IMR-90 (cell line): ENCODE measurements around the gene CREB3L1. TPM values are rescaled to one million over a fixed set of nuclear protein-coding genes. Genes with fewer than 3 reads are reported as not detected.

Experiments used
- ATAC-seq: fragments of 200-7000 bp; cut with Tn5 transposase; 2 replicates; pipeline ENCODE4 v1.9.1; 2020; ENCODE audit warnings: low read depth, mild to moderate bottlenecking, moderate library complexity
- BruUV-seq: library from RNA; stranded (reverse); fragments of 400-500 nt; replicated peaks from 2 replicates; lab custom pipeline; 2021; lab: Mats Ljungman, UMichigan
- CTCF ChIA-PET: fragments of 300-600 bp; formaldehyde crosslinking; extraction: SDS; loops from one replicate; lab custom pipeline; 2021; ENCODE audit warnings: antibody characterized with exemption; lab: Yijun Ruan, JAX
- POLR2A ChIA-PET: fragments of 300-600 bp; sonication (Branson Sonifier 250); formaldehyde crosslinking; loops from one replicate; lab custom pipeline; 2022; ENCODE audit warnings: antibody characterized with exemption; ENCODE audit not compliant: unreplicated experiment; lab: Charles Lee
- DNase-seq: peaks from one replicate; pipeline ENCODE4 v3.0.0; 2013
- H2AFZ ChIP-seq: replicated peaks from 2 replicates; pipeline ENCODE3; 2013; ENCODE audit warnings: low read length, mild to moderate bottlenecking; ENCODE audit not compliant: poor library complexity
- H2AK5ac ChIP-seq: 2 replicates; pipeline ENCODE4 v1.6.1; 2013; ENCODE audit warnings: low read depth, low read length, inconsistent platforms
- H2AK9ac ChIP-seq: replicated peaks from 2 replicates; pipeline ENCODE3; 2013; ENCODE audit warnings: mild to moderate bottlenecking, low read depth, low read length, moderate library complexity; ENCODE audit not compliant: poor library complexity
- H2BK120ac ChIP-seq: 2 replicates; pipeline ENCODE4 v1.6.1; 2013; ENCODE audit warnings: low read depth, low read length, inconsistent platforms
- H2BK15ac ChIP-seq: 3 replicates; pipeline ENCODE4 v1.6.1; 2013; ENCODE audit warnings: low read depth, low read length, inconsistent platforms
- H2BK20ac ChIP-seq: 2 replicates; pipeline ENCODE4 v1.6.1; 2013; ENCODE audit warnings: low read depth, mild to moderate bottlenecking, inconsistent platforms, low read length, moderate library complexity
- H2BK5ac ChIP-seq: 2 replicates; pipeline ENCODE4 v1.6.1; 2013; ENCODE audit warnings: mild to moderate bottlenecking, low read depth, low read length, inconsistent platforms; ENCODE audit not compliant: poor library complexity, severe bottlenecking
- H3K14ac ChIP-seq: replicated peaks from 2 replicates; pipeline ENCODE4 v1.6.1; 2013; ENCODE audit warnings: low read depth, low read length, inconsistent platforms
- H3K18ac ChIP-seq: 2 replicates; pipeline ENCODE4 v1.6.1; 2013; ENCODE audit warnings: low read depth, low read length, control low read depth
- H3K23ac ChIP-seq: 2 replicates; pipeline ENCODE4 v1.6.1; 2013; ENCODE audit warnings: low read depth, low read length, inconsistent platforms
- H3K27ac ChIP-seq: 2 replicates; pipeline ENCODE4 v1.5.1; 2013; ENCODE audit warnings: mild to moderate bottlenecking, control low read depth, low read length; ENCODE audit not compliant: insufficient read depth
- H3K27me3 ChIP-seq: 2 replicates; pipeline ENCODE4 v1.6.1; 2013; ENCODE audit warnings: low read length; ENCODE audit not compliant: control insufficient read depth, insufficient read depth
- H3K36me3 ChIP-seq: 2 replicates; pipeline ENCODE4 v1.6.1; 2013; ENCODE audit warnings: low read length, mixed read lengths; ENCODE audit not compliant: control insufficient read depth, insufficient read depth
- H3K4ac ChIP-seq: 2 replicates; pipeline ENCODE4 v1.6.1; 2013; ENCODE audit warnings: low read depth, low read length, inconsistent platforms
- H3K4me1 ChIP-seq: 2 replicates; pipeline ENCODE4 v1.6.1; 2013; ENCODE audit warnings: low read length, mixed read lengths; ENCODE audit not compliant: control insufficient read depth, insufficient read depth
- H3K4me2 ChIP-seq: 2 replicates; pipeline ENCODE4 v1.6.1; 2013; ENCODE audit warnings: low read depth, mild to moderate bottlenecking, control low read depth, low read length, moderate library complexity
- H3K4me3 ChIP-seq: 2 replicates; pipeline ENCODE4 v1.5.1; 2013; ENCODE audit warnings: low read depth, mild to moderate bottlenecking, control low read depth, low read length, moderate library complexity; ENCODE audit not compliant: insufficient read depth
- H3K56ac ChIP-seq: 2 replicates; pipeline ENCODE4 v1.6.1; 2013; ENCODE audit warnings: low read length, inconsistent platforms; ENCODE audit not compliant: insufficient read depth; ENCODE audit errors: extremely low read depth
- H3K79me1 ChIP-seq, 2 experiments: 2 replicates each; pipeline ENCODE4 v1.6.1; 2013; ENCODE audit warnings: low read length in 2 of 2, inconsistent platforms in 1 of 2, low read depth in 1 of 2
- H3K9ac ChIP-seq: 2 replicates; pipeline ENCODE4 v1.6.1; 2013; ENCODE audit warnings: low read depth, low read length, control low read depth
- H3K9me1 ChIP-seq: 2 replicates; pipeline ENCODE4 v1.6.1; 2013; ENCODE audit warnings: low read length, inconsistent platforms; ENCODE audit not compliant: insufficient read depth
- H3K9me3 ChIP-seq: 2 replicates; pipeline ENCODE4 v1.6.1; 2013; ENCODE audit warnings: low read length; ENCODE audit not compliant: control insufficient read depth, insufficient read depth
- H4K20me1 ChIP-seq: 2 replicates; pipeline ENCODE4 v1.6.1; 2013; ENCODE audit warnings: low read length, inconsistent platforms; ENCODE audit not compliant: insufficient read depth
- H4K5ac ChIP-seq: 2 replicates; pipeline ENCODE4 v1.6.1; 2013; ENCODE audit warnings: mild to moderate bottlenecking, low read depth, low read length, control low read depth
- H4K8ac ChIP-seq, 2 experiments: 2 replicates each; pipeline ENCODE4 v1.6.1; 2013; ENCODE audit warnings: low read depth in 2 of 2, low read length in 2 of 2, control low read depth in 1 of 2, inconsistent platforms in 1 of 2
- H4K91ac ChIP-seq: 2 replicates; pipeline ENCODE4 v1.6.1; 2013; ENCODE audit warnings: low read depth, low read length, inconsistent platforms; ENCODE audit not compliant: insufficient read depth
- CEBPB ChIP-seq: IDR thresholded peaks from 2 replicates; pipeline ENCODE4 v1.6.1; 2012; ENCODE audit warnings: low read depth, low read length, improper control_type of control experiment
- FOS ChIP-seq: fragments of 150-350 bp; IDR thresholded peaks from 2 replicates; pipeline ENCODE4 v1.6.1; 2016; ENCODE audit warnings: low read depth, low read length
- MXI1 ChIP-seq: IDR thresholded peaks from 2 replicates; pipeline ENCODE4 v1.6.1; 2012; ENCODE audit warnings: low read depth, mild to moderate bottlenecking, low read length, moderate library complexity, borderline replicate concordance
- NFE2L2 ChIP-seq: fragments of 150-350 bp; IDR thresholded peaks from 2 replicates; pipeline ENCODE4 v1.6.1; 2016; ENCODE audit warnings: low read depth, mild to moderate bottlenecking, low read length
- RAD21 ChIP-seq: IDR thresholded peaks from 2 replicates; pipeline ENCODE4 v1.6.1; 2012; ENCODE audit warnings: low read length, improper control_type of control experiment
- RFX5 ChIP-seq: IDR thresholded peaks from 2 replicates; pipeline ENCODE4 v1.8.0; 2012; ENCODE audit warnings: low read depth, mild to moderate bottlenecking, low read length, moderate library complexity
- WGBS, 2 experiments: methylation state at CpG; one replicate each; pipeline versions ENCODE4 v1.1.5 to v1.1.7; 2013; ENCODE audit warnings: missing lambda C conversion rate in 2 of 2; ENCODE audit not compliant: insufficient read length in 1 of 2; ENCODE audit errors: extremely low coverage in 2 of 2; 5-methylcytosine and 5-hydroxymethylcytosine counted together
- dilution Hi-C: fragments of 300-500 bp; cut with HindIII; formaldehyde crosslinking; loops from one replicate; pipeline ENCODE4 v1.14.3; 2018; ENCODE audit warnings: low sequenced_read_pairs; ENCODE audit not compliant: unreplicated experiment
- in situ Hi-C: fragments of 300-500 bp; cut with MboI; formaldehyde crosslinking; loops from 3 replicates; pipeline ENCODE4 v1.14.3; 2019; ENCODE audit warnings: low sequenced_read_pairs, inconsistent platforms, mixed read lengths
- intact Hi-C: fragments of 100-400 bp; cut with micrococcal nuclease; formaldehyde crosslinking; loops from 2 replicates; pipeline ENCODE4 v1.10.0; 2022
- polyA plus RNA-seq, 3 experiments: library from polyadenylated mRNA; depleted of rRNA; stranded (reverse); fragments of >200 nt; gene quantifications; 2 replicates each; pipeline ENCODE4 v1.2.3, GENCODE V29; 2012; ENCODE audit warnings: low replicate concordance in 1 of 3
- total RNA-seq: library from RNA; depleted of rRNA; stranded (reverse); fragments of >200 nt; gene quantifications from 2 replicates; pipeline ENCODE4 v1.2.3, GENCODE V29; 2012
- TF ChIP-seq, protein P1 (sequence below): fragments of 150-350 bp; IDR thresholded peaks from 2 replicates; pipeline ENCODE4 v1.6.1; 2016; ENCODE audit warnings: low read depth, mild to moderate bottlenecking, low read length, moderate library complexity, borderline replicate concordance
- TF ChIP-seq, protein P2 (sequence below): fragments of 150-350 bp; IDR thresholded peaks from 2 replicates; pipeline ENCODE4 v1.6.1; 2017; ENCODE audit warnings: mild to moderate bottlenecking, antibody characterized with exemption, low read length, low read depth
- TF ChIP-seq, protein P3 (sequence below): conservative IDR thresholded peaks from 2 replicates; pipeline ENCODE4 v1.5.1; 2012; ENCODE audit warnings: mild to moderate bottlenecking, low read depth, low read length, improper control_type of control experiment

CREB3L1 gene
- total and polyA plus RNA-seq, 2 of the 4 experiments (the other 2 are of a cell fraction), result 8.1 to 82.3 TPM

DNA sequence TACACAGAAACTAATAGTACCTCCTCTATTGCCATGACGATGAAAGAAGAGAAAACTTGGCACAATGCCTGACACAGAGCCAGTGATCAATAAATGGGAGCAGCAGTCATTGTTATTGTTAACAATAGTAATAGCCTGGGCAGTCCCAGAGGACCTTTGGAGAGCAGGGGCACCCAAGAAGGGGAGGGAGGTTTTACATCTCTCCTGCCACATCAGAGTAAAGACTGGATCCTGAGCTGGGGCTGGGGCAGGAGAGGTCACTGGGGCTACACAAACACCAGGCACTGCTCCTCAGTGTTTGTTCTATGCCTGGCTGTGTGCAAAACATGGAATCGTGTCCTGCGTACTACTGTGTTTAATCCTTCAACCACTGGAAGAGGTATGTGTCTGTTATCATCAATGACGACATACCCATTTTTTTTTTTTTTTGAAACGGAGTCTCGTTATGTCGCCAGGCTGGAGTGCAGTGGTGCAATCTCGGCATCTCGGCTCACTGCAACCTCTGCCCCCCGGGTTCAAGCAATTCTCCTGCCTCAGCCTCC, 25.0 kb upstream of the CREB3L1 start:
- WGBS, 2 experiments, result 81% methylated on average over 5 of the region's 10 CpGs; no CpG with 5 or more reads in 1 of the 2 experiments
- peaks cover 17% of the 10 kb centered on the region for H3K4me1 ChIP-seq
- no peak overlapping the region for H3K56ac ChIP-seq
- no peak overlapping the region for H2AK9ac ChIP-seq
- no peak overlapping the region for H2AFZ ChIP-seq
- no peaks in the 10 kb centered on the region for H3K9me3 ChIP-seq
- H2BK20ac ChIP-seq, result no peak overlapping the region
- H3K23ac ChIP-seq, result 0 out of 2 replicates have a peak overlapping the region, but pooled peaks have one; percentile 38
- H2AK5ac ChIP-seq, result peak overlapping the region; percentile 77
- H4K20me1 ChIP-seq, result no peaks in the 10 kb centered on the region
- in situ Hi-C loops, result no loop called here
- peak overlapping the region; percentile 7; the same call in 1 of the 2 replicates for H4K91ac ChIP-seq
- dilution Hi-C loops, result no loop called here
- no peaks in the 10 kb centered on the region for H3K27me3 ChIP-seq
- no peak overlapping the region for H3K27ac ChIP-seq
- no peak overlapping the region for H3K4me2 ChIP-seq
- H3K9ac ChIP-seq, result no peak overlapping the region
- no peaks in the 10 kb centered on the region for H3K36me3 ChIP-seq
- 0 out of 2 replicates have a peak overlapping the region, but pooled peaks have one; percentile 56 for H2BK120ac ChIP-seq
- BruUV-seq, result no TSS peak
- H4K5ac ChIP-seq, result no peak overlapping the region
- no peak overlapping the region for H3K18ac ChIP-seq
- POLR2A ChIA-PET, result no interaction called here
- H3K4me3 ChIP-seq, result no peak overlapping the region
- no peak for TF ChIP-seq FOS
- TF ChIP-seq, protein P1, sequence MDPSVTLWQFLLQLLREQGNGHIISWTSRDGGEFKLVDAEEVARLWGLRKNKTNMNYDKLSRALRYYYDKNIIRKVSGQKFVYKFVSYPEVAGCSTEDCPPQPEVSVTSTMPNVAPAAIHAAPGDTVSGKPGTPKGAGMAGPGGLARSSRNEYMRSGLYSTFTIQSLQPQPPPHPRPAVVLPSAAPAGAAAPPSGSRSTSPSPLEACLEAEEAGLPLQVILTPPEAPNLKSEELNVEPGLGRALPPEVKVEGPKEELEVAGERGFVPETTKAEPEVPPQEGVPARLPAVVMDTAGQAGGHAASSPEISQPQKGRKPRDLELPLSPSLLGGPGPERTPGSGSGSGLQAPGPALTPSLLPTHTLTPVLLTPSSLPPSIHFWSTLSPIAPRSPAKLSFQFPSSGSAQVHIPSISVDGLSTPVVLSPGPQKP, result no peak
- no peak for TF ChIP-seq MXI1
- TF ChIP-seq, protein P2, sequence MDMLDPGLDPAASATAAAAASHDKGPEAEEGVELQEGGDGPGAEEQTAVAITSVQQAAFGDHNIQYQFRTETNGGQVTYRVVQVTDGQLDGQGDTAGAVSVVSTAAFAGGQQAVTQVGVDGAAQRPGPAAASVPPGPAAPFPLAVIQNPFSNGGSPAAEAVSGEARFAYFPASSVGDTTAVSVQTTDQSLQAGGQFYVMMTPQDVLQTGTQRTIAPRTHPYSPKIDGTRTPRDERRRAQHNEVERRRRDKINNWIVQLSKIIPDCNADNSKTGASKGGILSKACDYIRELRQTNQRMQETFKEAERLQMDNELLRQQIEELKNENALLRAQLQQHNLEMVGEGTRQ, result no peak
- TF ChIP-seq RAD21, result no peak
- TF ChIP-seq CEBPB, result peak; percentile 24; the same call in 1 of the 2 replicates
- TF ChIP-seq RFX5, result no peak
- no peak for TF ChIP-seq NFE2L2
- TF ChIP-seq, protein P3, sequence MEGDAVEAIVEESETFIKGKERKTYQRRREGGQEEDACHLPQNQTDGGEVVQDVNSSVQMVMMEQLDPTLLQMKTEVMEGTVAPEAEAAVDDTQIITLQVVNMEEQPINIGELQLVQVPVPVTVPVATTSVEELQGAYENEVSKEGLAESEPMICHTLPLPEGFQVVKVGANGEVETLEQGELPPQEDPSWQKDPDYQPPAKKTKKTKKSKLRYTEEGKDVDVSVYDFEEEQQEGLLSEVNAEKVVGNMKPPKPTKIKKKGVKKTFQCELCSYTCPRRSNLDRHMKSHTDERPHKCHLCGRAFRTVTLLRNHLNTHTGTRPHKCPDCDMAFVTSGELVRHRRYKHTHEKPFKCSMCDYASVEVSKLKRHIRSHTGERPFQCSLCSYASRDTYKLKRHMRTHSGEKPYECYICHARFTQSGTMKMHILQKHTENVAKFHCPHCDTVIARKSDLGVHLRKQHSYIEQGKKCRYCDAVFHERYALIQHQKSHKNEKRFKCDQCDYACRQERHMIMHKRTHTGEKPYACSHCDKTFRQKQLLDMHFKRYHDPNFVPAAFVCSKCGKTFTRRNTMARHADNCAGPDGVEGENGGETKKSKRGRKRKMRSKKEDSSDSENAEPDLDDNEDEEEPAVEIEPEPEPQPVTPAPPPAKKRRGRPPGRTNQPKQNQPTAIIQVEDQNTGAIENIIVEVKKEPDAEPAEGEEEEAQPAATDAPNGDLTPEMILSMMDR, result no peak
- DNase-seq (no peak), ATAC-seq (no peak)
- intact Hi-C loops, result no loop called here
- H3K79me1 ChIP-seq, result peaks cover 0 to 29% of the 10 kb centered on the region in 2 experiments; a peak in 2 of 4 replicates
- peaks cover 23% of the 10 kb centered on the region for H3K9me1 ChIP-seq
- peak overlapping the region; percentile 48 for H3K4ac ChIP-seq
- H2BK5ac ChIP-seq, result no peak overlapping the region
- H4K8ac ChIP-seq, result no peak overlapping the region
- CTCF ChIA-PET, result no interaction called here
- peak overlapping the region; percentile 51; the same call in 1 of the 3 replicates for H2BK15ac ChIP-seq
- peak overlapping the region; percentile 68 for H3K14ac ChIP-seq
